NCI-H1694 (cell line): Measurements from ENCODE around the gene IL5.
"Not testable (repeated sequence)": the region's sequence is repeated elsewhere in the genome, so short reads cannot be mapped to it uniquely, and the experiment has no call there.

ENCODE experiments used
- DNase-seq: peaks from one replicate; lab custom pipeline; 2025; lab: John Stamatoyannopoulos, UW

IL5 gene

GRCh38 chr5:132543472-132544201 lies at the start of gene IL5:
TSS of gene IL5 (minus strand) at chr5:132543522. CDS start at chr5:132543478, 44 bp downstream.
- no peak for DNase-seq

GRCh38 chr5:132592521-132592920 lies 49.2 kb upstream of the IL5 start:
- no peak for DNase-seq

- DNase-seq = no peak
These were observed 47.8 kb upstream of the IL5 start for GRCh38 chr5:132591145-132591544.

GRCh38 chr5:132589467-132589866 lies 46.1 kb upstream of the IL5 start:
- no peak for DNase-seq

- no peak for DNase-seq
These were observed 42.7 kb upstream of the IL5 start for GRCh38 chr5:132586063-132586462.

GRCh38 chr5:132584560-132584959 lies 41.2 kb upstream of the IL5 start:
- DNase-seq = not testable (repeated sequence)

- no peak for DNase-seq
These were observed 32.8 kb upstream of the IL5 start for GRCh38 chr5:132576123-132576522.

GRCh38 chr5:132566657-132567056 lies 23.3 kb upstream of the IL5 start:
- no peak for DNase-seq

- DNase-seq = not testable (repeated sequence)
These were observed 21.2 kb upstream of the IL5 start for GRCh38 chr5:132564555-132564954.

- DNase-seq = no peak
These were observed 18.3 kb upstream of the IL5 start for GRCh38 chr5:132561601-132562000.

- DNase-seq = no peak
These were observed 16.2 kb upstream of the IL5 start for GRCh38 chr5:132559383-132560060.

- no peak for DNase-seq
These were observed 14.3 kb upstream of the IL5 start for GRCh38 chr5:132557478-132558172.

GRCh38 chr5:132556763-132557477 lies 13.6 kb upstream of the IL5 start, which contains the start of gene RAD50:
TSS of gene RAD50 (plus strand) at chr5:132556977. CDS start at chr5:132557325, 348 bp downstream.
- peak; percentile 25 for DNase-seq

GRCh38 chr5:132556153-132556762 lies 12.9 kb upstream of the IL5 start:
- no peak for DNase-seq

- DNase-seq = no peak
These were observed 6.3 kb upstream of the IL5 start for GRCh38 chr5:132549576-132549975.

GRCh38 chr5:132548834-132549233 lies 5.5 kb upstream of the IL5 start:
- not testable (repeated sequence) for DNase-seq

- no peak for DNase-seq
These were observed 3.9 kb upstream of the IL5 start for GRCh38 chr5:132547269-132547668.

- DNase-seq = no peak
These were observed 2.8 kb upstream of the IL5 start for GRCh38 chr5:132546108-132546507.

- no peak for DNase-seq
These were observed 2.6 kb downstream of the IL5 start for GRCh38 chr5:132540764-132541163.

- DNase-seq = no peak
These were observed 3.2 kb downstream of the IL5 start for GRCh38 chr5:132540149-132540548.

- DNase-seq = no peak
These were observed 3.6 kb downstream of the IL5 start for GRCh38 chr5:132539716-132540115.

- no peak for DNase-seq
These were observed 12.4 kb downstream of the IL5 start for GRCh38 chr5:132530946-132531345.
